ENCODE results near the gene ERLEC1.
"Not testable (repeated sequence)": the region's sequence is repeated elsewhere in the genome, so short reads cannot be mapped to it uniquely, and the experiment has no call there.

Gene ERLEC1

GRCh38 chr2:53786705-53787613, at the start of gene ERLEC1, which contains the start of gene ASB3:
TSS of gene ERLEC1 (plus strand) at chr2:53787044. CDS start at chr2:53787211, 167 bp downstream.
TSS of gene ASB3 (minus strand) at chr2:53786953. CDS start at chr2:53765572, 21,381 bp downstream.
- peak; percentile 98 to 99 for DNase-seq

GRCh38 chr2:53737091-53737490, 49.8 kb upstream of the ERLEC1 start:
- DNase-seq, result no peak

GRCh38 chr2:53739032-53739431, 47.8 kb upstream of the ERLEC1 start:
- DNase-seq, result no peak

GRCh38 chr2:53740170-53740569, 46.7 kb upstream of the ERLEC1 start:
- peak; percentile 82 to 83 for DNase-seq

- DNase-seq, result no peak
Measured at GRCh38 chr2:53744395-53745065, 42.3 kb upstream of the ERLEC1 start.

GRCh38 chr2:53750041-53750768, 36.6 kb upstream of the ERLEC1 start:
- DNase-seq, result no peak

GRCh38 chr2:53751728-53752127, 35.1 kb upstream of the ERLEC1 start:
- no peak for DNase-seq

GRCh38 chr2:53752385-53752784, 34.5 kb upstream of the ERLEC1 start:
- DNase-seq, result no peak

GRCh38 chr2:53753041-53753440, 33.8 kb upstream of the ERLEC1 start:
- no peak for DNase-seq

GRCh38 chr2:53755121-53755520, 31.7 kb upstream of the ERLEC1 start:
- DNase-seq, result no peak

GRCh38 chr2:53756644-53757043, 30.2 kb upstream of the ERLEC1 start:
- no peak for DNase-seq

GRCh38 chr2:53757206-53757605, 29.6 kb upstream of the ERLEC1 start:
- not testable (repeated sequence) for DNase-seq

- no peak for DNase-seq
Measured at GRCh38 chr2:53765767-53766166, 21.1 kb upstream of the ERLEC1 start.

GRCh38 chr2:53767405-53768241, 19.2 kb upstream of the ERLEC1 start, which contains the start of gene CHAC2:
TSS of gene CHAC2 (plus strand) at chr2:53767804. CDS start at chr2:53767887, 83 bp downstream.
- peak; percentile 98 to 99 for DNase-seq

GRCh38 chr2:53768242-53768542, 18.7 kb upstream of the ERLEC1 start:
- peak in 1 of 2 experiments; percentile 66 for DNase-seq

GRCh38 chr2:53769318-53769945, 17.4 kb upstream of the ERLEC1 start:
- no peak for DNase-seq

GRCh38 chr2:53770264-53770663, 16.6 kb upstream of the ERLEC1 start:
- no peak for DNase-seq

GRCh38 chr2:53777134-53777533, 9.7 kb upstream of the ERLEC1 start:
- no peak for DNase-seq

- DNase-seq, result no peak
Measured at GRCh38 chr2:53778536-53779162, 8.2 kb upstream of the ERLEC1 start.

- no peak for DNase-seq
Measured at GRCh38 chr2:53780056-53780455, 6.8 kb upstream of the ERLEC1 start.

GRCh38 chr2:53782676-53783075, 4.2 kb upstream of the ERLEC1 start:
- no peak for DNase-seq

Measured in SHP77 (cell line).